Endothelial cell (in vitro differentiated cells): ENCODE results near the gene LYAR. TPM values are rescaled to one million over a fixed set of nuclear protein-coding genes. Genes with fewer than 3 reads are reported as not detected.

Source experiments
- DNase-seq: peaks from one replicate; pipeline ENCODE4 v3.0.0; 2021; ENCODE audit warnings: low spot score
- H3K27ac Mint-ChIP-seq: one replicate; pipeline ENCODE4 v1.8.0; 2021; ENCODE audit warnings: mixed read lengths, inconsistent platforms; ENCODE audit not compliant: unreplicated experiment
- H3K27me3 Mint-ChIP-seq: one replicate; pipeline ENCODE4 v1.8.0; 2021; ENCODE audit warnings: mild to moderate bottlenecking, moderate library complexity, mixed read lengths, inconsistent platforms; ENCODE audit not compliant: unreplicated experiment
- H3K36me3 Mint-ChIP-seq: one replicate; pipeline ENCODE4 v1.8.0; 2021; ENCODE audit warnings: mild to moderate bottlenecking, low read depth, mixed read lengths, inconsistent platforms; ENCODE audit not compliant: unreplicated experiment
- H3K4me1 Mint-ChIP-seq: one replicate; pipeline ENCODE4 v1.8.0; 2021; ENCODE audit warnings: mild to moderate bottlenecking, mixed read lengths, inconsistent platforms; ENCODE audit not compliant: unreplicated experiment
- H3K4me3 Mint-ChIP-seq: one replicate; pipeline ENCODE4 v1.8.0; 2021; ENCODE audit warnings: mild to moderate bottlenecking, mixed read lengths, inconsistent platforms; ENCODE audit not compliant: unreplicated experiment
- H3K9me3 Mint-ChIP-seq: one replicate; pipeline ENCODE4 v1.8.0; 2021; ENCODE audit warnings: mixed read lengths, inconsistent platforms; ENCODE audit not compliant: unreplicated experiment
- CTCF ChIP-seq: fragments of 200-600 bp; sonication (generic); IDR thresholded peaks from one replicate; pipeline ENCODE4 v1.5.0; 2021; ENCODE audit warnings: antibody characterized with exemption; ENCODE audit not compliant: unreplicated experiment
- total RNA-seq: library from RNA; stranded (reverse); fragmentation: NEBNext Ultra II Directional; extraction: Animal tissue kit (Norgen Biotek cat#: 25700); gene quantifications from one replicate; pipeline ENCODE4 v1.2.1, GENCODE V29; 2021; ENCODE audit not compliant: unreplicated experiment

Gene LYAR
- total RNA-seq, 1 donor from 2014 or later: 13.2 TPM

GRCh38 chr4:4328206-4328605 is 38.3 kb upstream of the LYAR start:
- peaks cover 12% of the 10 kb centered on the region for H3K27me3 Mint-ChIP-seq
- H3K9me3 Mint-ChIP-seq: no peaks in the 10 kb centered on the region
- H3K4me3 Mint-ChIP-seq: no peak overlapping the region
- TF ChIP-seq CTCF: no peak
- DNase-seq: no peak
- H3K27ac Mint-ChIP-seq: no peak overlapping the region
- peaks cover 42% of the 10 kb centered on the region for H3K4me1 Mint-ChIP-seq
- no peaks in the 10 kb centered on the region for H3K36me3 Mint-ChIP-seq

GRCh38 chr4:4327652-4328121 is 37.7 kb upstream of the LYAR start:
- no peak overlapping the region for H3K4me3 Mint-ChIP-seq
- H3K27ac Mint-ChIP-seq: peak overlapping the region; percentile 99
- H3K4me1 Mint-ChIP-seq: peaks cover 47% of the 10 kb centered on the region
- H3K9me3 Mint-ChIP-seq: no peaks in the 10 kb centered on the region
- peak; percentile 53 for TF ChIP-seq CTCF
- peaks cover 2% of the 10 kb centered on the region for H3K36me3 Mint-ChIP-seq
- H3K27me3 Mint-ChIP-seq: peaks cover 12% of the 10 kb centered on the region
- peak; percentile 72 for DNase-seq

GRCh38 chr4:4326166-4326565 is 36.2 kb upstream of the LYAR start:
- H3K9me3 Mint-ChIP-seq: no peaks in the 10 kb centered on the region
- H3K4me3 Mint-ChIP-seq: no peak overlapping the region
- no peak for TF ChIP-seq CTCF
- H3K27me3 Mint-ChIP-seq: peaks cover 18% of the 10 kb centered on the region
- H3K4me1 Mint-ChIP-seq: peaks cover 57% of the 10 kb centered on the region
- DNase-seq: no peak
- no peak overlapping the region for H3K27ac Mint-ChIP-seq
- H3K36me3 Mint-ChIP-seq: peaks cover 4% of the 10 kb centered on the region

GRCh38 chr4:4325321-4325720 is 35.4 kb upstream of the LYAR start:
- Mint-ChIP-seq H3K4me1 (peaks cover 57% of the 10 kb centered on the region), H3K27ac (peak overlapping the region; percentile 100), H3K9me3 (no peaks in the 10 kb centered on the region), H3K36me3 (peaks cover 4% of the 10 kb centered on the region), H3K4me3 (no peak overlapping the region), H3K27me3 (peaks cover 18% of the 10 kb centered on the region)
- DNase-seq: no peak
- TF ChIP-seq CTCF: no peak

GRCh38 chr4:4323705-4324534 is 34.0 kb upstream of the LYAR start:
- peaks cover 57% of the 10 kb centered on the region for H3K4me1 Mint-ChIP-seq
- peak; percentile 38 for DNase-seq

More at GRCh38 chr4:4323705-4324534, 34.0 kb upstream of the LYAR start:
- no peak for TF ChIP-seq CTCF
- peaks cover 17% of the 10 kb centered on the region for H3K27me3 Mint-ChIP-seq
- no peaks in the 10 kb centered on the region for H3K9me3 Mint-ChIP-seq
- peak overlapping the region; percentile 70 for H3K4me3 Mint-ChIP-seq
- H3K27ac Mint-ChIP-seq: peak overlapping the region; percentile 100
- H3K36me3 Mint-ChIP-seq: peaks cover 4% of the 10 kb centered on the region
